HFF-Myc (cell line): ENCODE measurements around the gene DNM1.

Source experiments
- DNase-seq: peaks from one replicate; pipeline ENCODE4 v3.0.0-alpha.2; 2011; ENCODE audit warnings: low read depth; ENCODE audit errors: extremely low read depth
- H3K4me3 ChIP-seq: replicated peaks from 2 replicates; pipeline ENCODE4 v1.5.1; 2011; ENCODE audit warnings: low read depth, mild to moderate bottlenecking, control low read depth, low read length
- CTCF ChIP-seq: IDR thresholded peaks from 2 replicates; pipeline ENCODE4 v1.5.1; 2012; ENCODE audit warnings: mild to moderate bottlenecking, low read depth, low read length, control low read depth; ENCODE audit errors: missing control alignments

DNM1 gene

GRCh38 chr9:128293091-128293490 is 89.9 kb downstream of the DNM1 start:
- DNase-seq: no peak
- TF ChIP-seq CTCF: no peak

GRCh38 chr9:128294142-128294541 is 91.0 kb downstream of the DNM1 start:
- no peak overlapping the region for H3K4me3 ChIP-seq
- no peak for DNase-seq
- TF ChIP-seq CTCF: no peak

More at GRCh38 chr9:128293091-128293490, 89.9 kb downstream of the DNM1 start:
- H3K4me3 ChIP-seq: no peak overlapping the region

GRCh38 chr9:128296340-128297220 is 93.4 kb downstream of the DNM1 start:
- no peak overlapping the region for H3K4me3 ChIP-seq
- TF ChIP-seq CTCF: no peak
- DNase-seq: no peak

GRCh38 chr9:128297221-128297773 is 94.1 kb downstream of the DNM1 start:
- no peak overlapping the region for H3K4me3 ChIP-seq
- no peak for DNase-seq
- TF ChIP-seq CTCF: no peak

- no peak for DNase-seq
- no peak for TF ChIP-seq CTCF
- no peak overlapping the region for H3K4me3 ChIP-seq
Measured at GRCh38 chr9:128298535-128299482, 95.6 kb downstream of the DNM1 start.

GRCh38 chr9:128304136-128304970 is 101.2 kb downstream of the DNM1 start:
- no peak overlapping the region for H3K4me3 ChIP-seq
- DNase-seq: no peak
- TF ChIP-seq CTCF: no peak
